NCI-H1930 (cell line): Measurements from ENCODE around the gene FOXO1.

Experiments used
- DNase-seq, 2 experiments: peaks; one replicate each; lab custom pipeline; 2025; lab: John Stamatoyannopoulos, UW

The FOXO1 gene

DNA sequence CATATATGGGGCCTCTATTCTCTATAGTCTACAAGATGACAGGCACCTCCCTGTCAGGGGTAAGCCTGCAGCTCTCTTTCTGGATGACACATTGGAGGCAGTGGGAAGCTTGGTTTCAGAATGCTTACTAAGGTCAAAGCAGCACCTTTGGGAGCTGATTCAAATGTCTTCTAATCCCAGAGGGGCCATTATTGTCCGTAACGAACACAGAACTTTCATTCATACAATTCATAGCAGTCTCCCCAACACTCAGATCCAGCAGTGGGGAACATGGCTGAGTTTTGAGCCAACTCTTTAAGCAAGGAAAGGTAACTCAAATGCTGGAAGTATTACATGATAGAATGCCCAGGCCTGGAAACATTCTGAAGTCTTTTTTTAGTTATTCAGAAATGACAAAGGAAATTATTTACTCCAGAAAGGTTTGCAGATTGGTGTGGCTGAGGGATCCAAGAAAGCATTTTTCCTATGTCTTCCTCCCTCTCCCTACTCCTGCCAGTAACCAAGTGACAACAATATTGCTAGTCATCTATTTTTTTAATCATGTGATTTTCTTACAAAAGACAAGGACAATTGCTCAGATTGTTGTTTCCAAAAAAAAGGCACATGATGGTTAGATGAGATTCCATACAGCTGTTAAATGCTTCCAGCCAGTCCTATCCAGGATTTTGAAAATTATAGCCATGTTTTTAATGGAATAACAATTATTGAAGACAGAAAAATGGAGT is 118.7 kb downstream of the FOXO1 start:
- DNase-seq, result no peak

DNA sequence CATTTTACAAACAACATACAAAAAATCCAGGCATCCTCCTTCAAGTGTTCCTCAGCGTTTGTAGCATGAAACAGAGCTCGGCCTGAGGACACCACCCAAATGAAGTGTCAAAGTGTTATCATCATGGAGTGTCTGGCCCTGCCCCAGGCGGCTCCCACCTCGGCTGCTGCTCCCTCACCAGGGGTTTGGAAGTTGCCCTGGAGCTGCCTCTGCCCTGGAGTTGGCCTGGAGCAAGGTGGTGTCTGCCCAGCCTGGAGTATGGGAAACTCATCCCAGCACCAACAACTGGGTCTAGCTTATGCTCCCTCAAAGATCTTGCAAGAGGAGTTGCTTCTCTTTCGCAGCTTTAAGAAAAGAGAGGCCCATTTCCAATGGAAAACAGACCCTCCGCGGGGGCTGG is 120.4 kb downstream of the FOXO1 start:
- no peak for DNase-seq

- no peak for DNase-seq
Measured at GRCh38 chr13:40540328-40541044, 126.0 kb downstream of the FOXO1 start.

DNA sequence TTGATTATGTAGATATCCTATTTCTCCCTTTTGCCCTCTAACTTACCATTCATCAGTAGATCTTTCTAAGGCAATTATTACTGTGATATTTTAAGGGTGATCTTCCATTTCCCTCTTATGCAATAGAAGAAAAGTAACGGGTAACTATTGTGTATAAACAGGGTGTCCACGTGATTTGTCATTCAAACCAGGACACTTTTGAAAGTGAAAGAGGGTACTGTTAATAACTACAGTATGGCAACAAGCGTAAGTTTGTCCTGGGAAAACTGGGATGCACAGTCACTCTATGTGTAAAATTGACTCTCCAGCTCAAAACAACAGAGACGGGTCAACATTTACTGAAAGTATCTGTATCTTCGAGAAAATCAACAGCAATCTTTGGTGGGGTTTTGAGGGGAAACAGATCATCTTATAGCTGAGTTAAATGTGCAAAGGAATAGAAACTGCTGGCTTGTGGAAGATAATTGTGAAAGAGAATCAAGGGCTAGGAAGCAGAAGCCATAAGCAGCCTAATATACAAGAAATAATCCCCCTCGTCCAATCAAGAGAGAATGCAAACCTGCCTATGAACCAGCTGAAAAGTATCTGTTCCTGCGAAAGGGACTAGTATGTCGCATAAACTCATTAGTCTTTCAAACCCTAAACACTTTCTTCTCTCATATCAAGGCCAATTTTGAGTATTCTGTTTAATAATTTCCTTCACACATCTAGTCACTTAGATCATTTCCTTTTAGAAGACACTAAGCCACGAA is 126.7 kb downstream of the FOXO1 start:
- DNase-seq, result no peak

DNA sequence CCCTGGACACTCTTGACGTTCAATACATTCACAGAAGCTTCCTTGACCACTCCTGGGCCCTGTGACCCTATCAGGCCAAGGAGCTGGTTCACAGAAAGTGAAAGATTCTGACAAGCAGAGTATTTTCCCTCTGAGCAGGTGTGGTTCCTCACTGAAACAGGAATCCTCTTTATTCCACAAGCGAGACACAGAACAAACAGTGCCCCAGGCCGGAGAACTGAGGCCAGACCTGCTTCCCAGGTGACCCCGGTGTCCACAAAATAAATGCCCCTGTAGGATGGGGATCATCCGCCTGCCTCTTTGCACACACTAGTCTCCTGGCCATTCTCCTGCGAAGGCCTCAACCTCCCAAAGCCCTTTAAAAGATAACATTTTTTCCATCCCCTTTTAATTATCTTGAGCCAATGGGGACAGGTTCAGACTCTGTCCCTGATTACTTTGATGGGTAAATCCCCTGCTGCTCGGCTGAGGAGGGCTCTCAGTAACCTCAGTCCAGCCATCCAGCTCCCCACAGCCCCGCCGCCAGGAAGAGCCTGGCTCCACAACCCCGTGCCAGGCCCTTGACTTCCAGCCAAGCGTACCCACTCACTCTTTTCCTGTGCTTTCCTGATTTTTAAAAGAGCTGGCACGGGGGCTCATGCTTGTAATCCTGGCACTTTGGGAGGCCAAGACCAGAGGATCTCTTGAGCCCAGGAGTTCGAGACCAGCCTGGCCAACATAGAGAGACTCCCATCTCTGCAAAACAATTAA is 129.1 kb downstream of the FOXO1 start:
- no peak for DNase-seq

DNA sequence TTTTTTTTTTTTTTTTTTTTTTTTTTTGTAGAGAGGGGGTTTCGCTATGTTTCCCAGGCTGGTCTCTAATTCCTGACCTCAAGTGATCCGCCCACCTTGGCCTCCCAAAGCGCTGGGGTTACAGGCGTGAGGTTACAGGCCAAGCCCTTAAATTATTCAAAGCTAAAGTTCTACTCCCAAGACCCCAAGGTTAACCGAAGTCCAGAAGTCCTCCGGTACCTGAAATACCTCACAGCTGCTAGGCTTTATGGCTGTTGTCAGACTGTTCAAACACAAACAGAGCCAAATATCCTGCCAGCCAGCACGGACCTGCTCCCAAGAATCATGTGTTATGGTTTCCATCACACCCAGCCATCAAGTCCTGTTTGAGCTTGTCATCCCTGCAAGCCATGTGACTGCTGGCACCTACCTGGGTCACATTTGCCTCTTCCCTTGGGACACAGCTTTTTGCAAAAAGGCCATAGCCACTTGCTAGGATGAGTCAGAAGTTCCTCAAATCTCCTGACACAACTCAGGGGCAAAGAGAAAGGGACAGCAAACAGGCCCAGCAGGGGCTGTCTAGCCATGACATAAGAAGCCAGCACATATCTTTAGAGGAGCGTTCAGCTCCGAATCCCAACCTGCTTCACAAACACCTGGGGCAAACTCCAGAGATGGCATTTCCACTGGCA is 129.9 kb downstream of the FOXO1 start:
- no peak for DNase-seq

DNA sequence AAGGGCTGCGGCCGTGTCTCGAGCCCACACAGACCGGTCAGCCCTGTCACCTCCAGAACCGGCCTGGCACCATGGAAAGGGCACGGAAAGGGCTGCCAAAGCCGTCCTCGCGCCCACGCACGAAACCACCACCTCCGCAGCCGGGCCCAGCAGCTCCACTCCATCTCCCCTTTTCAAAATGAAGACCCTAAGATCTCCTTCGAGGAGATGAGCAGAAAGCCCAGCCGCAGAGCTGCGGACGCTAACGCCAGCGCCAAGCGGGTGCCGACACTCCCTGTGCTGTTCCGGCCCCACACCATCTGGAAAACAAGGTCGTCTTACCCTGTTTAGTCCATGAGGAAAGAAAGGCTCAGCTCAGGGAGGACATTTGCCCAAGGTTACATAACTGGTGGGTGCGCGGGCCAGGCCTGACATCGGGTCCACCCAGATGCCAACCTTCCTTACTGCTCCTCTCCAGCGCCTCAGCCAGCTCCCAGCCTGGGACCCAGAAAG is 131.1 kb downstream of the FOXO1 start:
- no peak for DNase-seq

DNA sequence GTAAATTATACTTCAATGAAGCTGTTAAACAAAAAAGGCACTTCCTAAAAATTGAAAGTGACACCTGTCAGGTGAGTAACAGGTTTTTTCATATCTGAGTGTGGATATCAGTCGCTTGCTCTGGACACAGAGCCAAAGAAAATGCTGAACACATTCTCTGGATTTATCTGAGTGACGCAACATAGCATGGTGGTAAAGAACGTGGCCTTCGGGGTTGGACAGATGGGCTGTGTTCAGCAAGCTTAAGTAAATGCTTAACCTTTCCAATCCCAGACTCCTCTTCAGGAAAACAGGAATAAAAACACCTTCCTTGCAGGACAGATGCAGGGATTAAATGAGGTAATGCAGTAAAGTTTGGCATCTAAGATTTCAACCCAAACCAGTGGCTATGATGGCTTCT is 132.0 kb downstream of the FOXO1 start:
- DNase-seq, result no peak

DNA sequence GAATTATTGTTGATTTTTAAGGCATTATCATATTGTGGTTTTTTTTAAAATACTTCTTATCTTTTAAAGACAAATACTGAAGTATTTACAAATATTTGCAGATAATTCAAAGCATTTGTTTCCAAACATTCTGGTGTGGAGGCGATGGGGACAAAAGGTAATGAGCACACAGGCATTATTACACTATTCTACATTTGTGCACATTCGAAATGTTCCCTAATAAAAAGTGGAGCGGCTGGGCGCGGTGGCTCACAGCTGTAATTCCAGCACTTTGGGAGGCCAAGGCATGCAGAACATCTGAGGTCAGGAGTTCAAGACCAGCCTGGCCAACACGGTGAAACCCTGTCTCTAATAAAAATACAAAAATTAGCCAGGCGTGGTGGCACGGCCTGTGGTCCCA is 133.4 kb downstream of the FOXO1 start:
- no peak for DNase-seq

DNA sequence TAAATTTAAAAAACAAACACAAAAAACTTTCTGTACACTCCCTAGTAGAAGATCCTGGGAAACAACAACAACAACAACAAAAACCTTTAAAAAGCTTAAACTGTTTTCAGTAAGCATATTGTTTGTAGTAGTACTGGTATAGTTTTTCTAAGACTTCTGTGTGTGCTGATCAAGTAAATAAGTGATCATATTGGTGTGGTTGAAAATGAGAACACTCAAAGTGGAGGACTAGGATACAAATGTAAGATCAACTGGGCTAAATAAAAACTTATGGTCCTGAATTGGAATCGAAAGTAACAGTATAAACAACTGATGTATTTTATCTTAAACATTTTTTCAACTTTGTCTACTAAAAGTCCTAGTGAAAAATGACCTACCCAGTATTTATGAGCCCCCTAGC is 135.5 kb downstream of the FOXO1 start:
- no peak for DNase-seq

DNA sequence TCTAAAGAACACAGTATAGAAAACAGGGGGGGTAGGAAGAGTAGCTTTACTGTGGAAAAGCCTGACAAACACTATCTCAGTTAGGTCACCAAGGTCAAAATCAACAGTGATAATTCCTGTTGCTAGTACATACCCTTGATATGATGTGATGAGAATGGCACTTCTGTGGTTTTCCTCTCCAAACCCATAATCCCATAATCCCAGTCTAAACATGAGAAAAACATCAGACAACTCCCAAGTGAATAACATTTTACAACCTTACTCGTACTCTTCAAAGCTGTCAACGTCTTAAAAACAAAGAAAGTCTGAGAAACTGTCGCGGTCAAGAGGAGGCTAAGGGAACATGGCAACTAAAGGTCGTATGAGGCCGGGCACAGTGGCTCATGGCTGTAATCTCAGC is 137.6 kb downstream of the FOXO1 start:
- no peak for DNase-seq

GRCh38 chr13:40527914-40528313 is 138.5 kb downstream of the FOXO1 start:
- DNase-seq, result no peak

- DNase-seq, result no peak
Measured at GRCh38 chr13:40522282-40522681, 144.2 kb downstream of the FOXO1 start.

- DNase-seq, result no peak
Measured at GRCh38 chr13:40520916-40521315, 145.5 kb downstream of the FOXO1 start.

- DNase-seq, result no peak
Measured at GRCh38 chr13:40519637-40520036, 146.8 kb downstream of the FOXO1 start.

GRCh38 chr13:40518481-40518882 is 148.0 kb downstream of the FOXO1 start:
- DNase-seq, result no peak

- no peak for DNase-seq
Measured at GRCh38 chr13:40517486-40518480, 148.7 kb downstream of the FOXO1 start.

DNA sequence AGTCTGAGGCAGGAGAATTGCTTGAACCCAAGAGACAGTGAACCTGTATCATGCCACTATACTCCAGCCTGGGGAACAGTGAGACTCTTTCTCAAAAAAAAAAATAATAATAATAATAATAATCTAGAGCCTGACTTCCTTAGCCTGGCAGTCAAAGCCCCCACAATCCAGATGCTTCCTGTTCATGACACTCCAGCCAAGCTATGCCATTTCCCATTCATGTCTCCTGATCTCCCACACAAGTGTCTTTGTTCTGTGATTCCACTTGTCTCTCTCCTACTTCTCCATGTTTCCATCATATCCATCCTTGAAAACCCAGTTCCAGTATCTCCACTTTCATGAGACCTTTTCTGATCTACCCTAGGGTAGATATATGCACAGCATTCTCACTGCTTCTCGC is 150.7 kb downstream of the FOXO1 start:
- no peak for DNase-seq

- no peak for DNase-seq
Measured at GRCh38 chr13:40514802-40515201, 151.6 kb downstream of the FOXO1 start.

DNA sequence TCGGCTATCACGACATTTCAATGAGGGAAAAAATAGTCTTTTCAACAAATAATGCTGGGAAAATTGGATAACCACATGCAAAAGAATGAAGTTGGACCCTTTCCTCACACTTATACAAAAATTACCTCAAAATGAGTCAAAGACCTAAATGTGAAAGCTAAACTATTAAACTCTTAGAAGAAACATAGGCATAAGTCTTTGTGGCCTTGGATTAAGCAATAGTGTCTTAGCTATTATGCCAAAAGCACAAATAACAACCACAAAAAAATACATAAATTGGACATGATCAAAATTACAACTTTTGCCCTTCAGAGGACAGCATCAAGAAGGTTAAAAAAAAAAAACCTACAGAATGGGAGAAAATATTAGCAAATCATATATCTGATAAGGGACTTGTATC is 156.6 kb downstream of the FOXO1 start:
- no peak for DNase-seq
